IMR-90 (cell line): ENCODE results near the gene LYRM4. TPM values are rescaled to one million over a fixed set of nuclear protein-coding genes. Genes with fewer than 3 reads are reported as not detected.

ENCODE experiments used
- ATAC-seq: fragments of 200-7000 bp; cut with Tn5 transposase; 2 replicates; pipeline ENCODE4 v1.9.1; 2020; ENCODE audit warnings: low read depth, mild to moderate bottlenecking, moderate library complexity
- BruUV-seq: library from RNA; stranded (reverse); fragments of 400-500 nt; replicated peaks from 2 replicates; lab custom pipeline; 2021; lab: Mats Ljungman, UMichigan
- CTCF ChIA-PET: fragments of 300-600 bp; formaldehyde crosslinking; extraction: SDS; loops from one replicate; lab custom pipeline; 2021; ENCODE audit warnings: antibody characterized with exemption; lab: Yijun Ruan, JAX
- POLR2A ChIA-PET: fragments of 300-600 bp; sonication (Branson Sonifier 250); formaldehyde crosslinking; loops from one replicate; lab custom pipeline; 2022; ENCODE audit warnings: antibody characterized with exemption; ENCODE audit not compliant: unreplicated experiment; lab: Charles Lee
- DNase-seq: peaks from one replicate; pipeline ENCODE4 v3.0.0; 2013
- H2AFZ ChIP-seq: replicated peaks from 2 replicates; pipeline ENCODE3; 2013; ENCODE audit warnings: low read length, mild to moderate bottlenecking; ENCODE audit not compliant: poor library complexity
- H2AK5ac ChIP-seq: 2 replicates; pipeline ENCODE4 v1.6.1; 2013; ENCODE audit warnings: low read depth, low read length, inconsistent platforms
- H2AK9ac ChIP-seq: replicated peaks from 2 replicates; pipeline ENCODE3; 2013; ENCODE audit warnings: mild to moderate bottlenecking, low read depth, low read length, moderate library complexity; ENCODE audit not compliant: poor library complexity
- H2BK120ac ChIP-seq: 2 replicates; pipeline ENCODE4 v1.6.1; 2013; ENCODE audit warnings: low read depth, low read length, inconsistent platforms
- H2BK15ac ChIP-seq: 3 replicates; pipeline ENCODE4 v1.6.1; 2013; ENCODE audit warnings: low read depth, low read length, inconsistent platforms
- H2BK20ac ChIP-seq: 2 replicates; pipeline ENCODE4 v1.6.1; 2013; ENCODE audit warnings: low read depth, mild to moderate bottlenecking, inconsistent platforms, low read length, moderate library complexity
- H2BK5ac ChIP-seq: 2 replicates; pipeline ENCODE4 v1.6.1; 2013; ENCODE audit warnings: mild to moderate bottlenecking, low read depth, low read length, inconsistent platforms; ENCODE audit not compliant: poor library complexity, severe bottlenecking
- H3K14ac ChIP-seq: replicated peaks from 2 replicates; pipeline ENCODE4 v1.6.1; 2013; ENCODE audit warnings: low read depth, low read length, inconsistent platforms
- H3K18ac ChIP-seq: 2 replicates; pipeline ENCODE4 v1.6.1; 2013; ENCODE audit warnings: low read depth, low read length, control low read depth
- H3K23ac ChIP-seq: 2 replicates; pipeline ENCODE4 v1.6.1; 2013; ENCODE audit warnings: low read depth, low read length, inconsistent platforms
- H3K27ac ChIP-seq: 2 replicates; pipeline ENCODE4 v1.5.1; 2013; ENCODE audit warnings: mild to moderate bottlenecking, control low read depth, low read length; ENCODE audit not compliant: insufficient read depth
- H3K27me3 ChIP-seq: 2 replicates; pipeline ENCODE4 v1.6.1; 2013; ENCODE audit warnings: low read length; ENCODE audit not compliant: control insufficient read depth, insufficient read depth
- H3K36me3 ChIP-seq: 2 replicates; pipeline ENCODE4 v1.6.1; 2013; ENCODE audit warnings: low read length, mixed read lengths; ENCODE audit not compliant: control insufficient read depth, insufficient read depth
- H3K4ac ChIP-seq: 2 replicates; pipeline ENCODE4 v1.6.1; 2013; ENCODE audit warnings: low read depth, low read length, inconsistent platforms
- H3K4me1 ChIP-seq: 2 replicates; pipeline ENCODE4 v1.6.1; 2013; ENCODE audit warnings: low read length, mixed read lengths; ENCODE audit not compliant: control insufficient read depth, insufficient read depth
- H3K4me2 ChIP-seq: 2 replicates; pipeline ENCODE4 v1.6.1; 2013; ENCODE audit warnings: low read depth, mild to moderate bottlenecking, control low read depth, low read length, moderate library complexity
- H3K4me3 ChIP-seq: 2 replicates; pipeline ENCODE4 v1.5.1; 2013; ENCODE audit warnings: low read depth, mild to moderate bottlenecking, control low read depth, low read length, moderate library complexity; ENCODE audit not compliant: insufficient read depth
- H3K56ac ChIP-seq: 2 replicates; pipeline ENCODE4 v1.6.1; 2013; ENCODE audit warnings: low read length, inconsistent platforms; ENCODE audit not compliant: insufficient read depth; ENCODE audit errors: extremely low read depth
- H3K79me1 ChIP-seq, 2 experiments: 2 replicates each; pipeline ENCODE4 v1.6.1; 2013; ENCODE audit warnings: low read length in 2 of 2, inconsistent platforms in 1 of 2, low read depth in 1 of 2
- H3K9ac ChIP-seq: 2 replicates; pipeline ENCODE4 v1.6.1; 2013; ENCODE audit warnings: low read depth, low read length, control low read depth
- H3K9me1 ChIP-seq: 2 replicates; pipeline ENCODE4 v1.6.1; 2013; ENCODE audit warnings: low read length, inconsistent platforms; ENCODE audit not compliant: insufficient read depth
- H3K9me3 ChIP-seq: 2 replicates; pipeline ENCODE4 v1.6.1; 2013; ENCODE audit warnings: low read length; ENCODE audit not compliant: control insufficient read depth, insufficient read depth
- H4K20me1 ChIP-seq: 2 replicates; pipeline ENCODE4 v1.6.1; 2013; ENCODE audit warnings: low read length, inconsistent platforms; ENCODE audit not compliant: insufficient read depth
- H4K5ac ChIP-seq: 2 replicates; pipeline ENCODE4 v1.6.1; 2013; ENCODE audit warnings: mild to moderate bottlenecking, low read depth, low read length, control low read depth
- H4K8ac ChIP-seq, 2 experiments: 2 replicates each; pipeline ENCODE4 v1.6.1; 2013; ENCODE audit warnings: low read depth in 2 of 2, low read length in 2 of 2, control low read depth in 1 of 2, inconsistent platforms in 1 of 2
- H4K91ac ChIP-seq: 2 replicates; pipeline ENCODE4 v1.6.1; 2013; ENCODE audit warnings: low read depth, low read length, inconsistent platforms; ENCODE audit not compliant: insufficient read depth
- ELK1 ChIP-seq: fragments of 150-350 bp; IDR thresholded peaks from 2 replicates; pipeline ENCODE4 v1.6.1; 2016; ENCODE audit warnings: low read depth, mild to moderate bottlenecking, low read length, moderate library complexity, borderline replicate concordance
- MXI1 ChIP-seq: IDR thresholded peaks from 2 replicates; pipeline ENCODE4 v1.6.1; 2012; ENCODE audit warnings: low read depth, mild to moderate bottlenecking, low read length, moderate library complexity, borderline replicate concordance
- POLR2A ChIP-seq: IDR thresholded peaks from 2 replicates; pipeline ENCODE4 v1.6.1; 2012; ENCODE audit warnings: mild to moderate bottlenecking, low read depth, low read length
- RCOR1 ChIP-seq: IDR thresholded peaks from 2 replicates; pipeline ENCODE4 v1.6.1; 2012; ENCODE audit warnings: mild to moderate bottlenecking, low read length, improper control_type of control experiment; ENCODE audit not compliant: insufficient replicate concordance
- WGBS, 2 experiments: methylation state at CpG; one replicate each; pipeline versions ENCODE4 v1.1.5 to v1.1.7; 2013; ENCODE audit warnings: missing lambda C conversion rate in 2 of 2; ENCODE audit not compliant: insufficient read length in 1 of 2; ENCODE audit errors: extremely low coverage in 2 of 2; 5-methylcytosine and 5-hydroxymethylcytosine counted together
- dilution Hi-C: fragments of 300-500 bp; cut with HindIII; formaldehyde crosslinking; loops from one replicate; pipeline ENCODE4 v1.14.3; 2018; ENCODE audit warnings: low sequenced_read_pairs; ENCODE audit not compliant: unreplicated experiment
- in situ Hi-C: fragments of 300-500 bp; cut with MboI; formaldehyde crosslinking; loops from 3 replicates; pipeline ENCODE4 v1.14.3; 2019; ENCODE audit warnings: low sequenced_read_pairs, inconsistent platforms, mixed read lengths
- intact Hi-C: fragments of 100-400 bp; cut with micrococcal nuclease; formaldehyde crosslinking; loops from 2 replicates; pipeline ENCODE4 v1.10.0; 2022
- polyA plus RNA-seq, 3 experiments: library from polyadenylated mRNA; depleted of rRNA; stranded (reverse); fragments of >200 nt; gene quantifications; 2 replicates each; pipeline ENCODE4 v1.2.3, GENCODE V29; 2012; ENCODE audit warnings: low replicate concordance in 1 of 3
- total RNA-seq: library from RNA; depleted of rRNA; stranded (reverse); fragments of >200 nt; gene quantifications from 2 replicates; pipeline ENCODE4 v1.2.3, GENCODE V29; 2012

Gene LYRM4
- total and polyA plus RNA-seq, 2 of the 4 experiments (the other 2 are of a cell fraction) = 11.5 to 26.6 TPM

- H4K5ac ChIP-seq = no peak overlapping the region
- no peak overlapping the region for H3K14ac ChIP-seq
- ATAC-seq (no peak), DNase-seq (no peak)
- no peaks in the 10 kb centered on the region for H3K9me1 ChIP-seq
- H3K4ac ChIP-seq = no peak overlapping the region
- no peak overlapping the region for H3K23ac ChIP-seq
- 0 out of 2 replicates have a peak, but pooled peaks cover 4% of the 10 kb centered on the region for H4K20me1 ChIP-seq
- H2BK5ac ChIP-seq = no peak overlapping the region
- H2AK5ac ChIP-seq = no peak overlapping the region
- no peak overlapping the region for H2BK15ac ChIP-seq
- ChIA-PET POLR2A (no interaction called here), CTCF (no interaction called here)
- no peak overlapping the region for H4K8ac ChIP-seq
- no peaks in the 10 kb centered on the region for H3K79me1 ChIP-seq
- no peak overlapping the region for H2AFZ ChIP-seq
- intact Hi-C loops = no loop called here
- no peak overlapping the region for H2BK120ac ChIP-seq
- no peak overlapping the region for H2AK9ac ChIP-seq
- no peak overlapping the region for H3K56ac ChIP-seq
- no peak overlapping the region for H2BK20ac ChIP-seq
- H3K27ac ChIP-seq = no peak overlapping the region
- 96% methylated on average over 5 of the region's 10 CpGs; no CpG with 5 or more reads in 1 of the 2 experiments for WGBS, 2 experiments
- H4K91ac ChIP-seq = no peak overlapping the region
- no peaks in the 10 kb centered on the region for H3K36me3 ChIP-seq
- dilution Hi-C loops = no loop called here
- in situ Hi-C loops = no loop called here
- BruUV-seq = no TSS peak
- no peak overlapping the region for H3K4me3 ChIP-seq
- no peaks in the 10 kb centered on the region for H3K4me1 ChIP-seq
- TF ChIP-seq POLR2A (no peak), ELK1 (no peak), RCOR1 (no peak), MXI1 (no peak)
- H3K4me2 ChIP-seq = no peak overlapping the region
- H3K27me3 ChIP-seq = peaks cover 5% of the 10 kb centered on the region
- H3K9ac ChIP-seq = no peak overlapping the region
- no peak overlapping the region for H3K18ac ChIP-seq
- no peaks in the 10 kb centered on the region for H3K9me3 ChIP-seq
Measured at GRCh38 chr6:5105146-5105545, 155.6 kb downstream of the LYRM4 start.
